ENCODE results near the gene ADAMTSL2.
"Not testable (repeated sequence)": the region's sequence is repeated elsewhere in the genome, so short reads cannot be mapped to it uniquely, and the experiment has no call there.

The ADAMTSL2 gene

DNA sequence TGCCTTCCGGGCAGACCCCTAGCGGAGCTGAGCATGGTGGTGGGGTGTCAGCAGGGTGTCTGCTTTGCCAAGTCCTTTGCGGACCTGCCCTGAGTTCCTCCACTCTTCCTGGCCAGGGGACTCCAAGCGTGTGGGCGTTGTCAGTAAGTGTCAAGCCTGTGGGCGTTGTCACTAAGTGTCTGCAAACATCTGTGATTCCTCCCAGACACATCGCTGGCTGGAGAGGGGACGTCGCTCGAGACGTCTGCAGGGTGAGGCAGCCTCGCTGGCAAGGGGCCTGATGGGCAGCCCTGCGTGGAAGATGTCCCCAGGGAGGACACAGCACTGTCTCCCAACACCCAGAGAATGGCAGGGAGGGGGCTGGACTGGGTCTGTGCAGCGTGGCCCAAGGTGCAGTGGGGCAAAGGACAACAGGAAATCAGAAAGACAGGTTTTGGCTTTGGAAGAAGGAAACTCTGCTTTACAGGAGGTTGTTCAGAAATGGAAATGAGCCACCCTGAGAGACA, 28.8 kb downstream of the ADAMTSL2 start:
- no peak overlapping the region for H3K27ac ChIP-seq (ENCODE audit: low read depth, low read length)

DNA sequence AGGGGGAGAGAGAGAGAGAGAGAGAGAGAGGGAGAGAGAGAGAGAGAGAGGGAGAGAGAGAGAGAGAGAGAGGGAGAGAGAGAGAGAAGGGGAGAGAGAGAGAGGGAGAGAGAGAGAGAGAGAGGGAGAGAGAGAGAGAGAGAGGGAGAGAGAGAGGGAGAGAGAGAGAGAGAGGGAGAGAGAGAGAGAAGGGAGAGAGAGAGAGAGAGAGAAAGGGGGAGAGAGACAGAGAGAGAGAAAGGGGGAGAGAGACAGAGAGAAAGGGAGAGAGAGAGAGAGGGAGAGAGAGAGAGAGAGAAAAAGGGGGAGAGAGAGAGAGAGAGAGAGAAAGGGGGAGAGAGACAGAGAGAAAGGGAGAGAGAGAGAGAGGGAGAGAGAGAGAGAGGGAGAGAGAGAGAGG, 29.3 kb downstream of the ADAMTSL2 start:
- H3K4me1 ChIP-seq (ENCODE audit: control insufficient read depth, insufficient read depth, low read length); H3K36me3 ChIP-seq (ENCODE audit: control insufficient read depth, insufficient read depth, low read length); H3K9ac ChIP-seq (ENCODE audit: low read depth, low read length); H3K27ac ChIP-seq (ENCODE audit: low read depth, low read length); H3K4me3 ChIP-seq (ENCODE audit: low read depth, low read length); H3K9me3 ChIP-seq (ENCODE audit: control insufficient read depth, insufficient read depth, low read length); H3K27me3 ChIP-seq (ENCODE audit: control insufficient read depth, insufficient read depth, low read length): not testable (repeated sequence)

More for the DNA sequence above, 28.8 kb downstream of the ADAMTSL2 start:
- Histone ChIP-seq H3K9ac (ENCODE audit: low read depth, low read length) (no peak overlapping the region), H3K9me3 (ENCODE audit: control insufficient read depth, insufficient read depth, low read length) (no peaks in the 10 kb centered on the region), H3K27me3 (ENCODE audit: control insufficient read depth, insufficient read depth, low read length) (no peaks in the 10 kb centered on the region), H3K36me3 (ENCODE audit: control insufficient read depth, insufficient read depth, low read length) (no peaks in the 10 kb centered on the region), H3K4me3 (ENCODE audit: low read depth, low read length) (no peak overlapping the region), H3K4me1 (ENCODE audit: control insufficient read depth, insufficient read depth, low read length) (peaks cover 7% of the 10 kb centered on the region)

DNA sequence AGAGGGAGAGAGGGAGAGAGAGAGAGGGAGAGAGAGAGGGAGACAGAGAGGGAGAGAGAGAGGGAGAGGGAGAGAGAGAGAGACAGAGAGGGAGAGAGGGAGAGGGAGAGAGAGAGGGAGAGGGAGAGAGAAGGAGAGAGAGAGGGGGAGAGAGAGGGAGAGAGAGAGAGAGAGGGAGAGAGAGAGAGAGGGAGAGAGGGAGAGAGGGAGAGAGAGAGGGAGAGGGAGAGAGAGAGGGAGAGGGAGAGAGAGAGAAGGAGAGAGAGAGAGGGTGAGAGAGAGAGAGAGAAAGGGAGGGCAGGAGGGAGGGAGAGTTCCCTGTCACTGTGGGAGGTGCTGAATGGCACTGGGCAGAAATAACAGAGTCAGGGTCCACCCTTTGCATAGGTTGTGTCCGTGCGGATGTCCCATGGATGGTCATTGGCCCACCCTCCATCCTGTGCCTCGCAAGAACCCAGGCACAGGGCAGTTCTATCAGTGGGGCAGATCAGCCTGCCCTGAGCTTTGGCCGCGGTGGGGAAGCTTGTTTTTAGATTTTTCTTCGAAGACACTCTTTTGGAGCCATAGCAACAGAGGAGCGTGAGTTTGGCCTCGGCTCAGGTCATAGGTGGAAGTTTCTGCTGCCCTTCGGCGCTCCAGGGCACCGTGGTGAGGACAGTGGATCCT, 30.1 kb downstream of the ADAMTSL2 start:
- H3K4me1 ChIP-seq (ENCODE audit: control insufficient read depth, insufficient read depth, low read length), result no peaks in the 10 kb centered on the region
- no peak overlapping the region for H3K9ac ChIP-seq (ENCODE audit: low read depth, low read length)
- no peak overlapping the region for H3K27ac ChIP-seq (ENCODE audit: low read depth, low read length)
- H3K36me3 ChIP-seq (ENCODE audit: control insufficient read depth, insufficient read depth, low read length), result no peaks in the 10 kb centered on the region
- no peaks in the 10 kb centered on the region for H3K27me3 ChIP-seq (ENCODE audit: control insufficient read depth, insufficient read depth, low read length)
- H3K9me3 ChIP-seq (ENCODE audit: control insufficient read depth, insufficient read depth, low read length), result no peaks in the 10 kb centered on the region
- H3K4me3 ChIP-seq (ENCODE audit: low read depth, low read length), result no peak overlapping the region

DNA sequence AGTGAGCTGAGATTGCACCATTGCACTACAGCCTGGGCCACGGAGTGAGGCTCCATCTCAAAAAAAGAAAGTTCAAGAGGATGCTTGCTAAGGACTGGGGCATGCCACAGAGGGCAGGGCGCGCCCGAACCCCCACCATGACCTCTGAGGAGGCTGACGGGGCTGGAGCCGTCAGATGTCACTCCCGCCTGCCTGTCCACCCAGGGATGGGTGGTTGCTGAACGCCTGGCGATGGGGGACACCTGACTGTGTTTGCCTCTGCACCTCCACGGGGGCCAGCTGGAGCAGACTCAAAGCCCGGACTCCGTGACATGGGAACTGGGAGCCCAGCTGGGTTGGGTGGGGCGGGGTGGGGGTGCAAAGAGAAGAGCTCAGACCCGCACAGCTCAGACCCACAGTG, 31.9 kb downstream of the ADAMTSL2 start:
- Histone ChIP-seq H3K4me3 (ENCODE audit: low read depth, low read length) (no peak overlapping the region), H3K27me3 (ENCODE audit: control insufficient read depth, insufficient read depth, low read length) (no peaks in the 10 kb centered on the region), H3K27ac (ENCODE audit: low read depth, low read length) (no peak overlapping the region), H3K36me3 (ENCODE audit: control insufficient read depth, insufficient read depth, low read length) (no peaks in the 10 kb centered on the region), H3K9ac (ENCODE audit: low read depth, low read length) (no peak overlapping the region), H3K4me1 (ENCODE audit: control insufficient read depth, insufficient read depth, low read length) (no peaks in the 10 kb centered on the region), H3K9me3 (ENCODE audit: control insufficient read depth, insufficient read depth, low read length) (no peaks in the 10 kb centered on the region)

DNA sequence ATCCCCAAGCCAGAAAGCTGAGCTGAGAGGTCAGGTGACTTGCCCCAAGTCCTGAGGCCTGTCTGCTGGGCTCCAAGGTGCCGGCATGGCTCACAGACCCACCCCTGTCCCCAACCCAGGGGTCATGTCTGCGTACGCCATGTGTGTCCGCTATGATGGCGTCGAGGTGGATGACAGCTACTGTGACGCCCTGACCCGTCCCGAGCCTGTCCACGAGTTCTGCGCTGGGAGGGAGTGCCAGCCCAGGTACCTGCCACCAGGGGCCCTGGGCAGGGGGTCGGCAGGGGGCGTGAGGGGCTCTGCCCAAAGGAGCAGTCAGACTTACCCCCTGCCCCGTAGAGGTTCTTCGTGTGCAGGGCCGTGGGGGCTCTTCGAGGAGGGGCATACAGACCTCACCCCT, 32.3 kb downstream of the ADAMTSL2 start:
- Histone ChIP-seq H3K27me3 (ENCODE audit: control insufficient read depth, insufficient read depth, low read length) (no peaks in the 10 kb centered on the region), H3K4me3 (ENCODE audit: low read depth, low read length) (no peak overlapping the region), H3K4me1 (ENCODE audit: control insufficient read depth, insufficient read depth, low read length) (no peaks in the 10 kb centered on the region), H3K9me3 (ENCODE audit: control insufficient read depth, insufficient read depth, low read length) (no peaks in the 10 kb centered on the region), H3K27ac (ENCODE audit: low read depth, low read length) (no peak overlapping the region), H3K9ac (ENCODE audit: low read depth, low read length) (no peak overlapping the region), H3K36me3 (ENCODE audit: control insufficient read depth, insufficient read depth, low read length) (no peaks in the 10 kb centered on the region)

DNA sequence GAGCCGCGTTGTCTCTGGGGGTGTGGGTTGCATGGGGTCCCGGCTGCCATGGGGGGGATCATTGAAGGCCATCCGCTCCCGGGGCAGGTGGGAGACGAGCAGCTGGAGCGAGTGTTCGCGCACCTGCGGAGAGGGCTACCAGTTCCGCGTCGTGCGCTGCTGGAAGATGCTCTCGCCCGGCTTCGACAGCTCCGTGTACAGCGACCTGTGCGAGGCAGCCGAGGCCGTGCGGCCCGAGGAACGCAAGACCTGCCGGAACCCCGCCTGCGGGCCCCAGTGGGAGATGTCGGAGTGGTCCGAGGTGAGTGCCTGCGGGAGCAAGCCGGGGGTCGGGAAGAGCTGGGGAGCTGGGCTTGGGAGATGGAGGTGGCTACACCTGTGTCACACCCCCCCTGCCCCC, 33.7 kb downstream of the ADAMTSL2 start:
- Histone ChIP-seq H3K4me1 (ENCODE audit: control insufficient read depth, insufficient read depth, low read length) (no peaks in the 10 kb centered on the region), H3K4me3 (ENCODE audit: low read depth, low read length) (no peak overlapping the region), H3K36me3 (ENCODE audit: control insufficient read depth, insufficient read depth, low read length) (no peaks in the 10 kb centered on the region), H3K27ac (ENCODE audit: low read depth, low read length) (no peak overlapping the region), H3K9ac (ENCODE audit: low read depth, low read length) (no peak overlapping the region), H3K27me3 (ENCODE audit: control insufficient read depth, insufficient read depth, low read length) (no peaks in the 10 kb centered on the region), H3K9me3 (ENCODE audit: control insufficient read depth, insufficient read depth, low read length) (no peaks in the 10 kb centered on the region)

DNA sequence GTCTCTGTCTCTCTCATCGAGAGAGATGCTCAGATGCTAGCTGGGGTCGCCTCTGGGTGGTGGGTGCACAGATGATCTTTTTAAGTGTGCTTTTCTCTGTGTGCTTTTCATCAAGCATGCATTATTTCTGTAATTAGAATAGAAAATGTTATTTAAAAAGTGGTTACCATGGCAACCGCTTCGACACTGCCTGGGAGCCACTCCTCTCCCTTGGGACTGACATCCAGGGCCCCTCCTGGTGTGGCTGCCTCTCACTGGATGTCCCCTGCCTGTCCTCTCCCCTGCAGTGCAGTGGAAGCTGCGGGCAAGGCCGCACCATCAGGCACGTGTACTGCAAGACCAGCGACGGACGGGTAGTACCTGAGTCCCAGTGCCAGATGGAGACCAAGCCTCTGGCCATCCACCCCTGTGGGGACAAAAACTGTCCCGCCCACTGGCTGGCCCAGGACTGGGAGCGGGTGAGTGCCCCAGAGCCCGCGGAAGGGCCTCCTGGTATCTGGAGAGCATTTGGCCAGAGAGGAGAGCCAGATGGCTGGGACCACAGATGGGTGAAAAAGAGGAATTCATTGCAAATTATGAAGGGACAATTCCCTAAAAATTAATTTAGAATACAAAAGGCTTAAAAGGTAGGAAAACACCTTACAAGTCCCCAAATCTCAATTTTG, 34.7 kb downstream of the ADAMTSL2 start:
- no peak overlapping the region for H3K27ac ChIP-seq (ENCODE audit: low read depth, low read length)
- H3K4me1 ChIP-seq (ENCODE audit: control insufficient read depth, insufficient read depth, low read length), result no peaks in the 10 kb centered on the region
- H3K9ac ChIP-seq (ENCODE audit: low read depth, low read length), result no peak overlapping the region
- H3K27me3 ChIP-seq (ENCODE audit: control insufficient read depth, insufficient read depth, low read length), result no peaks in the 10 kb centered on the region
- H3K36me3 ChIP-seq (ENCODE audit: control insufficient read depth, insufficient read depth, low read length), result no peaks in the 10 kb centered on the region
- H3K9me3 ChIP-seq (ENCODE audit: control insufficient read depth, insufficient read depth, low read length), result no peaks in the 10 kb centered on the region
- H3K4me3 ChIP-seq (ENCODE audit: low read depth, low read length), result no peak overlapping the region

DNA sequence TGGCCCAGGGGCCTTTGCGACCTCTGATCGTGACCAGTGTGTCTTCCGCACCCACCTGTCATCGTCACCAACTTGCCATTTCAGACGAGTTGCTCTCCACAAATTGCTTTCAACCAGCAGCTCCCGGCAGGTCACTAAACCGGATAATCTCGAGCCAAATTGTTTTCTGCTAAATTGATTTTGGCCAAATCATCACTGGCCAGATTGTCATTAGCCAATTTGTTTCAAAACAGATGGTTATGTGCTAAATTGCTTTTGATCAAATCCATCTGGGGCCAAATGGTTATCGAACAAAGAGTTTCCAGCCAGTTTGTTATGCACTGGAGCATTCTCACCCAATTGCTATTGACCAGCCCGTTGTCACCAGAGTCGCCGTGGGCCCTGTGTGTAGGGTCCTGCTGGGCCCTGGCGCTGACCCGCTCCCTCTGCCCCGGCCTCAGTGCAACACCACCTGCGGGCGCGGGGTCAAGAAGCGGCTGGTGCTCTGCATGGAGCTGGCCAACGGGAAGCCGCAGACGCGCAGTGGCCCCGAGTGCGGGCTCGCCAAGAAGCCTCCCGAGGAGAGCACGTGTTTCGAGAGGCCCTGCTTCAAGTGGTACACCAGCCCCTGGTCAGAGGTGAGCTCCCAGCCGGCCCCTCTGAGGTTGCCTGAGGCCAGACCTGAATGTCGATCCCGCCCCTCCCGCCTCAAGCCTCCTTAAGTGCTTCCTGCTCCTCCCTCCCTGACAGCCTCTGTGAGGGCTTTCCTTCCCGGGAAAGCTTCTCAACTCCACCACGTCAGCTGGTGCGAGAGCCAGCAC, 35.6 kb downstream of the ADAMTSL2 start:
- no peaks in the 10 kb centered on the region for H3K36me3 ChIP-seq (ENCODE audit: control insufficient read depth, insufficient read depth, low read length)
- H3K9ac ChIP-seq (ENCODE audit: low read depth, low read length), result no peak overlapping the region
- no peaks in the 10 kb centered on the region for H3K9me3 ChIP-seq (ENCODE audit: control insufficient read depth, insufficient read depth, low read length)
- no peaks in the 10 kb centered on the region for H3K27me3 ChIP-seq (ENCODE audit: control insufficient read depth, insufficient read depth, low read length)
- H3K4me1 ChIP-seq (ENCODE audit: control insufficient read depth, insufficient read depth, low read length), result no peaks in the 10 kb centered on the region
- no peak overlapping the region for H3K27ac ChIP-seq (ENCODE audit: low read depth, low read length)
- no peak overlapping the region for H3K4me3 ChIP-seq (ENCODE audit: low read depth, low read length)

DNA sequence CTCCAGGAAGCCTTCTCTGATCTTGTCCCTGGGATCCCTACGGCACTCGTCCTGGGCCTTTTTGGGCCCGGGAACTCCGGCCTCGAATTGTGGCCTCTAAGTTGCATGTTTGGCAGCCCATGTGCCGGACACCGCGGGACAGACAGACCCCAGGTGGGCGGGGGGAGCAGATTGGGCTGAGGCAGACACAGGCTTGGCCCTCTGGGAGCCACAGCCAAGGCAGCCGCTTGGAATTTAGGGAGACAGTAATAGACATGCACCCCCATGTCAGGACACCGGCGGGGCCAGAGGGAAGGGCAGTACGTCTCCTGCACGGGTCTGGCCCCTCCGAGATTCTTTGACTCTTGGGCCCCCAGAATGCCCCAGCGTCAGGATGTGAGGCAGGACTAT, 36.2 kb downstream of the ADAMTSL2 start:
- H3K9ac ChIP-seq (ENCODE audit: low read depth, low read length), result no peak overlapping the region
- no peak overlapping the region for H3K27ac ChIP-seq (ENCODE audit: low read depth, low read length)
- H3K9me3 ChIP-seq (ENCODE audit: control insufficient read depth, insufficient read depth, low read length), result no peaks in the 10 kb centered on the region
- no peaks in the 10 kb centered on the region for H3K27me3 ChIP-seq (ENCODE audit: control insufficient read depth, insufficient read depth, low read length)
- H3K4me3 ChIP-seq (ENCODE audit: low read depth, low read length), result no peak overlapping the region
- H3K4me1 ChIP-seq (ENCODE audit: control insufficient read depth, insufficient read depth, low read length), result no peaks in the 10 kb centered on the region
- H3K36me3 ChIP-seq (ENCODE audit: control insufficient read depth, insufficient read depth, low read length), result no peaks in the 10 kb centered on the region

DNA sequence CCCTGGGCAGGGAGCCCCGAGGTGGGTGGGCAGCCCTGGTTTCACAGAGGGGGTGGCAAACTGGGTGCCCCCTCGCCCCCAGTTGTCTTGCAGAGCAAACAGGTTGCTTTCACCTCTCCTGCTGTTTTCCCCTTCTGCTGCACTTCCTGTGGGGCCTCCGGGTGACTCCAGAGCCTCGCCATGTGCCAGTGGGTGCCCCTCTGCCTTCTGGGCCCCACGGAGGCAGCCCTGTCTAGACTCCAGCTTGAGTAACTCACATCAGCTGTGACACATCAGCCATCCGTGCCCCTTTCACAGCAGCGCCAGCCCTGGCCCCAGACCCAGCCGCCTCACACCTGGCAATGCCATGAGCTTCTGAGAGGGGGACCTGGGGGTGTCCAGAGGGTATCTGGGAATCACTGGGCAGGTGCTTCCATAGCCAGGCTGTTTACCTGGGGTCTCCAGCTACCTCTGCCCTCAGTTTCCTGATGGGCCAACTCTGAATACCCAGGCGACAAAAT, 36.9 kb downstream of the ADAMTSL2 start:
- H3K27me3 ChIP-seq (ENCODE audit: control insufficient read depth, insufficient read depth, low read length), result no peaks in the 10 kb centered on the region
- no peaks in the 10 kb centered on the region for H3K36me3 ChIP-seq (ENCODE audit: control insufficient read depth, insufficient read depth, low read length)
- no peak overlapping the region for H3K4me3 ChIP-seq (ENCODE audit: low read depth, low read length)
- H3K9me3 ChIP-seq (ENCODE audit: control insufficient read depth, insufficient read depth, low read length), result no peaks in the 10 kb centered on the region
- no peaks in the 10 kb centered on the region for H3K4me1 ChIP-seq (ENCODE audit: control insufficient read depth, insufficient read depth, low read length)
- no peak overlapping the region for H3K9ac ChIP-seq (ENCODE audit: low read depth, low read length)
- no peak overlapping the region for H3K27ac ChIP-seq (ENCODE audit: low read depth, low read length)

Measured in HUES48 (cell line).